IMR-90 (cell line): ENCODE measurements around the gene PKP4. TPM values are rescaled to one million over a fixed set of nuclear protein-coding genes. Genes with fewer than 3 reads are reported as not detected.

Source experiments
- ATAC-seq: fragments of 200-7000 bp; cut with Tn5 transposase; 2 replicates; pipeline ENCODE4 v1.9.1; 2020; ENCODE audit warnings: low read depth, mild to moderate bottlenecking, moderate library complexity
- BruUV-seq: library from RNA; stranded (reverse); fragments of 400-500 nt; replicated peaks from 2 replicates; lab custom pipeline; 2021; lab: Mats Ljungman, UMichigan
- CTCF ChIA-PET: fragments of 300-600 bp; formaldehyde crosslinking; extraction: SDS; loops from one replicate; lab custom pipeline; 2021; ENCODE audit warnings: antibody characterized with exemption; lab: Yijun Ruan, JAX
- POLR2A ChIA-PET: fragments of 300-600 bp; sonication (Branson Sonifier 250); formaldehyde crosslinking; loops from one replicate; lab custom pipeline; 2022; ENCODE audit warnings: antibody characterized with exemption; ENCODE audit not compliant: unreplicated experiment; lab: Charles Lee
- DNase-seq: peaks from one replicate; pipeline ENCODE4 v3.0.0; 2013
- H2AFZ ChIP-seq: replicated peaks from 2 replicates; pipeline ENCODE3; 2013; ENCODE audit warnings: low read length, mild to moderate bottlenecking; ENCODE audit not compliant: poor library complexity
- H2AK5ac ChIP-seq: 2 replicates; pipeline ENCODE4 v1.6.1; 2013; ENCODE audit warnings: low read depth, low read length, inconsistent platforms
- H2AK9ac ChIP-seq: replicated peaks from 2 replicates; pipeline ENCODE3; 2013; ENCODE audit warnings: mild to moderate bottlenecking, low read depth, low read length, moderate library complexity; ENCODE audit not compliant: poor library complexity
- H2BK120ac ChIP-seq: 2 replicates; pipeline ENCODE4 v1.6.1; 2013; ENCODE audit warnings: low read depth, low read length, inconsistent platforms
- H2BK15ac ChIP-seq: 3 replicates; pipeline ENCODE4 v1.6.1; 2013; ENCODE audit warnings: low read depth, low read length, inconsistent platforms
- H2BK20ac ChIP-seq: 2 replicates; pipeline ENCODE4 v1.6.1; 2013; ENCODE audit warnings: low read depth, mild to moderate bottlenecking, inconsistent platforms, low read length, moderate library complexity
- H2BK5ac ChIP-seq: 2 replicates; pipeline ENCODE4 v1.6.1; 2013; ENCODE audit warnings: mild to moderate bottlenecking, low read depth, low read length, inconsistent platforms; ENCODE audit not compliant: poor library complexity, severe bottlenecking
- H3K14ac ChIP-seq: replicated peaks from 2 replicates; pipeline ENCODE4 v1.6.1; 2013; ENCODE audit warnings: low read depth, low read length, inconsistent platforms
- H3K18ac ChIP-seq: 2 replicates; pipeline ENCODE4 v1.6.1; 2013; ENCODE audit warnings: low read depth, low read length, control low read depth
- H3K23ac ChIP-seq: 2 replicates; pipeline ENCODE4 v1.6.1; 2013; ENCODE audit warnings: low read depth, low read length, inconsistent platforms
- H3K27ac ChIP-seq: 2 replicates; pipeline ENCODE4 v1.5.1; 2013; ENCODE audit warnings: mild to moderate bottlenecking, control low read depth, low read length; ENCODE audit not compliant: insufficient read depth
- H3K27me3 ChIP-seq: 2 replicates; pipeline ENCODE4 v1.6.1; 2013; ENCODE audit warnings: low read length; ENCODE audit not compliant: control insufficient read depth, insufficient read depth
- H3K36me3 ChIP-seq: 2 replicates; pipeline ENCODE4 v1.6.1; 2013; ENCODE audit warnings: low read length, mixed read lengths; ENCODE audit not compliant: control insufficient read depth, insufficient read depth
- H3K4ac ChIP-seq: 2 replicates; pipeline ENCODE4 v1.6.1; 2013; ENCODE audit warnings: low read depth, low read length, inconsistent platforms
- H3K4me1 ChIP-seq: 2 replicates; pipeline ENCODE4 v1.6.1; 2013; ENCODE audit warnings: low read length, mixed read lengths; ENCODE audit not compliant: control insufficient read depth, insufficient read depth
- H3K4me2 ChIP-seq: 2 replicates; pipeline ENCODE4 v1.6.1; 2013; ENCODE audit warnings: low read depth, mild to moderate bottlenecking, control low read depth, low read length, moderate library complexity
- H3K4me3 ChIP-seq: 2 replicates; pipeline ENCODE4 v1.5.1; 2013; ENCODE audit warnings: low read depth, mild to moderate bottlenecking, control low read depth, low read length, moderate library complexity; ENCODE audit not compliant: insufficient read depth
- H3K56ac ChIP-seq: 2 replicates; pipeline ENCODE4 v1.6.1; 2013; ENCODE audit warnings: low read length, inconsistent platforms; ENCODE audit not compliant: insufficient read depth; ENCODE audit errors: extremely low read depth
- H3K79me1 ChIP-seq, 2 experiments: 2 replicates each; pipeline ENCODE4 v1.6.1; 2013; ENCODE audit warnings: low read length in 2 of 2, inconsistent platforms in 1 of 2, low read depth in 1 of 2
- H3K9ac ChIP-seq: 2 replicates; pipeline ENCODE4 v1.6.1; 2013; ENCODE audit warnings: low read depth, low read length, control low read depth
- H3K9me1 ChIP-seq: 2 replicates; pipeline ENCODE4 v1.6.1; 2013; ENCODE audit warnings: low read length, inconsistent platforms; ENCODE audit not compliant: insufficient read depth
- H3K9me3 ChIP-seq: 2 replicates; pipeline ENCODE4 v1.6.1; 2013; ENCODE audit warnings: low read length; ENCODE audit not compliant: control insufficient read depth, insufficient read depth
- H4K20me1 ChIP-seq: 2 replicates; pipeline ENCODE4 v1.6.1; 2013; ENCODE audit warnings: low read length, inconsistent platforms; ENCODE audit not compliant: insufficient read depth
- H4K5ac ChIP-seq: 2 replicates; pipeline ENCODE4 v1.6.1; 2013; ENCODE audit warnings: mild to moderate bottlenecking, low read depth, low read length, control low read depth
- H4K8ac ChIP-seq, 2 experiments: 2 replicates each; pipeline ENCODE4 v1.6.1; 2013; ENCODE audit warnings: low read depth in 2 of 2, low read length in 2 of 2, control low read depth in 1 of 2, inconsistent platforms in 1 of 2
- H4K91ac ChIP-seq: 2 replicates; pipeline ENCODE4 v1.6.1; 2013; ENCODE audit warnings: low read depth, low read length, inconsistent platforms; ENCODE audit not compliant: insufficient read depth
- BHLHE40 ChIP-seq: fragments of 150-350 bp; IDR thresholded peaks from 2 replicates; pipeline ENCODE4 v1.6.1; 2016; ENCODE audit warnings: mild to moderate bottlenecking, low read depth, low read length
- MAFK ChIP-seq: IDR thresholded peaks from 2 replicates; pipeline ENCODE4 v1.6.1; 2012; ENCODE audit warnings: low read depth, low read length, improper control_type of control experiment
- NFE2L2 ChIP-seq: fragments of 150-350 bp; IDR thresholded peaks from 2 replicates; pipeline ENCODE4 v1.6.1; 2016; ENCODE audit warnings: low read depth, mild to moderate bottlenecking, low read length
- POLR2A ChIP-seq: IDR thresholded peaks from 2 replicates; pipeline ENCODE4 v1.6.1; 2012; ENCODE audit warnings: mild to moderate bottlenecking, low read depth, low read length
- RAD21 ChIP-seq: IDR thresholded peaks from 2 replicates; pipeline ENCODE4 v1.6.1; 2012; ENCODE audit warnings: low read length, improper control_type of control experiment
- RCOR1 ChIP-seq: IDR thresholded peaks from 2 replicates; pipeline ENCODE4 v1.6.1; 2012; ENCODE audit warnings: mild to moderate bottlenecking, low read length, improper control_type of control experiment; ENCODE audit not compliant: insufficient replicate concordance
- SMC3 ChIP-seq: fragments of 150-350 bp; IDR thresholded peaks from 2 replicates; pipeline ENCODE4 v1.6.1; 2016; ENCODE audit warnings: low read depth, mild to moderate bottlenecking, antibody characterized with exemption, low read length, moderate library complexity
- WGBS, 2 experiments: methylation state at CpG; one replicate each; pipeline versions ENCODE4 v1.1.5 to v1.1.7; 2013; ENCODE audit warnings: missing lambda C conversion rate in 2 of 2; ENCODE audit not compliant: insufficient read length in 1 of 2; ENCODE audit errors: extremely low coverage in 2 of 2; 5-methylcytosine and 5-hydroxymethylcytosine counted together
- dilution Hi-C: fragments of 300-500 bp; cut with HindIII; formaldehyde crosslinking; loops from one replicate; pipeline ENCODE4 v1.14.3; 2018; ENCODE audit warnings: low sequenced_read_pairs; ENCODE audit not compliant: unreplicated experiment
- in situ Hi-C: fragments of 300-500 bp; cut with MboI; formaldehyde crosslinking; loops from 3 replicates; pipeline ENCODE4 v1.14.3; 2019; ENCODE audit warnings: low sequenced_read_pairs, inconsistent platforms, mixed read lengths
- intact Hi-C: fragments of 100-400 bp; cut with micrococcal nuclease; formaldehyde crosslinking; loops from 2 replicates; pipeline ENCODE4 v1.10.0; 2022
- polyA plus RNA-seq, 3 experiments: library from polyadenylated mRNA; depleted of rRNA; stranded (reverse); fragments of >200 nt; gene quantifications; 2 replicates each; pipeline ENCODE4 v1.2.3, GENCODE V29; 2012; ENCODE audit warnings: low replicate concordance in 1 of 3
- total RNA-seq: library from RNA; depleted of rRNA; stranded (reverse); fragments of >200 nt; gene quantifications from 2 replicates; pipeline ENCODE4 v1.2.3, GENCODE V29; 2012

The PKP4 gene
- total and polyA plus RNA-seq, 2 of the 4 experiments (the other 2 are of a cell fraction) = 20.1 to 37.8 TPM

DNA sequence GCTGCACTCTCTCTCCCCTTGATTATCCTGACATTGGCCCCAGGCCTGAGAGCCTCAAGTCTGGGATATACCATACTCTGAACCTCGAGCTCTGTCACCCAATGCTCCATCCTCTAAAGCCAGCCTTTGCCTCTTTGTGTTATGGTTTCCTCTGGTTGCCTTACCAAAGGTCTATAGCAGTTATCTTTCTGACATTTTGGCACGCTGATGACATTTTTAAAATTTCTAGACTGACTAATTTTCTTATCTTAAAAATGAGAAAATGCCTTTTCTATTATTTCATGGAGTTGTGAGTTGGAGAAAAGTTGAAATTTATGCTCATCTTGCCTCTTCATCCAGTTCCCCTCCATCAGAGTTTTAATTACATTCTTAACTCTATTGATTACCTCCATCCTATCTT lies 62.7 kb downstream of the PKP4 start:
- ChIA-PET CTCF (no interaction called here), POLR2A (no interaction called here)
- Histone ChIP-seq H4K91ac (no peak overlapping the region), H3K36me3 (no peaks in the 10 kb centered on the region), H2AK9ac (no peak overlapping the region), H2AFZ (no peak overlapping the region), H3K23ac (no peak overlapping the region), H3K4me3 (no peak overlapping the region), H3K9ac (no peak overlapping the region), H3K18ac (no peak overlapping the region), H2BK20ac (no peak overlapping the region), H2BK15ac (no peak overlapping the region), H3K27ac (no peak overlapping the region), H2AK5ac (no peak overlapping the region), H2BK5ac (no peak overlapping the region), H3K4me1 (no peaks in the 10 kb centered on the region; the same call in 1 of the 2 replicates), H4K5ac (no peak overlapping the region), H4K20me1 (no peaks in the 10 kb centered on the region), H3K9me3 (no peaks in the 10 kb centered on the region), H2BK120ac (no peak overlapping the region), H3K14ac (no peak overlapping the region; the same call in 1 of the 2 replicates), H3K56ac (no peak overlapping the region), H3K27me3 (no peaks in the 10 kb centered on the region), H4K8ac (peak overlapping the region in 1 of 2 experiments; percentile 10; a peak in 1 of 4 replicates), H3K4ac (no peak overlapping the region), H3K4me2 (no peak overlapping the region), H3K9me1 (no peaks in the 10 kb centered on the region), H3K79me1 (peaks cover 11 to 20% of the 10 kb centered on the region in 2 experiments; a peak in 3 of 4 replicates)
- no CpG with 5 or more reads among the region's 2 CpGs for WGBS, 2 experiments
- no TSS peak for BruUV-seq
- ATAC-seq = no peak
- no peak for TF ChIP-seq BHLHE40
- TF ChIP-seq MAFK = no peak
- no peak for TF ChIP-seq RAD21
- no peak for TF ChIP-seq SMC3
- no peak for TF ChIP-seq RCOR1
- no peak for TF ChIP-seq NFE2L2
- TF ChIP-seq POLR2A = no peak
- dilution Hi-C loops (no loop called here), intact Hi-C loops (no loop called here), in situ Hi-C loops (no loop called here)
- no peak for DNase-seq
